SU-DHL-6 (cell line): Measurements from ENCODE around the gene MACF1.
"Not testable (repeated sequence)": the region's sequence is repeated elsewhere in the genome, so short reads cannot be mapped to it uniquely, and the experiment has no call there.

Source experiments
- H2AFZ ChIP-seq: fragments of 200-600 bp; sonication (generic); 2 replicates; pipeline ENCODE4 v1.6.1; 2014; ENCODE audit warnings: low read depth, mild to moderate bottlenecking, moderate library complexity, mixed read lengths, antibody characterized with exemption, low read length; ENCODE audit not compliant: severe bottlenecking
- H3F3A ChIP-seq: fragments of 200-600 bp; shearing (Covaris generic); 2 replicates; pipeline ENCODE4 v1.6.0; 2016; ENCODE audit warnings: antibody characterized with exemption, mild to moderate bottlenecking; ENCODE audit not compliant: insufficient read depth
- H3K27ac ChIP-seq: fragments of 200-600 bp; sonication (generic); 2 replicates; pipeline ENCODE4 v1.5.1; 2016; ENCODE audit warnings: low read depth, mild to moderate bottlenecking, low read length, moderate library complexity, mixed read lengths
- H3K27me3 ChIP-seq: fragments of 200-600 bp; sonication (generic), shearing (Covaris generic); 2 replicates; pipeline ENCODE4 v1.6.0; 2014; ENCODE audit warnings: mild to moderate bottlenecking, low read length
- H3K36me3 ChIP-seq: fragments of 200-600 bp; sonication (generic); 2 replicates; pipeline ENCODE4 v1.6.1; 2014; ENCODE audit warnings: mild to moderate bottlenecking, low read length, mixed read lengths
- H3K4me2 ChIP-seq: fragments of 300-600, 200-600 bp; shearing (Covaris generic), sonication (generic); 2 replicates; pipeline ENCODE4 v1.6.0; 2014; ENCODE audit warnings: low read length, low read depth, mild to moderate bottlenecking; ENCODE audit not compliant: poor library complexity, severe bottlenecking
- H3K4me3 ChIP-seq: fragments of 200-600 bp; sonication (generic); 2 replicates; pipeline ENCODE4 v1.5.1; 2014; ENCODE audit warnings: antibody characterized with exemption, low read length, mild to moderate bottlenecking, mixed read lengths; ENCODE audit not compliant: insufficient read depth, poor library complexity, severe bottlenecking
- H3K79me2 ChIP-seq: fragments of 200-600 bp; sonication (generic); 2 replicates; pipeline ENCODE4 v1.6.1; 2014; ENCODE audit warnings: mild to moderate bottlenecking, low read length, moderate library complexity; ENCODE audit not compliant: insufficient read depth
- H3K9ac ChIP-seq: fragments of 200-600 bp; sonication (generic); 2 replicates; pipeline ENCODE4 v1.7.0; 2014; ENCODE audit warnings: mild to moderate bottlenecking, low read length
- H3K9me2 ChIP-seq: fragments of 200-600 bp; sonication (generic); replicated peaks from 2 replicates; pipeline ENCODE4 v1.6.1; 2014; ENCODE audit warnings: low read length; ENCODE audit not compliant: insufficient read depth
- H3K9me3 ChIP-seq: fragments of 200-600 bp; sonication (generic); 2 replicates; pipeline ENCODE4 v1.6.1; 2014; ENCODE audit warnings: low read length, mixed read lengths; ENCODE audit not compliant: insufficient read depth
- H4K20me1 ChIP-seq: fragments of 200-600 bp; sonication (generic); 2 replicates; pipeline ENCODE4 v1.6.1; 2014; ENCODE audit warnings: low read depth, mild to moderate bottlenecking, antibody characterized with exemption, low read length, moderate library complexity, mixed read lengths
- EZH2phosphoT487 ChIP-seq: fragments of 200-600 bp; sonication (generic), shearing (Covaris generic); conservative IDR thresholded peaks from 2 replicates; pipeline ENCODE4 v1.6.1; 2018; ENCODE audit warnings: mild to moderate bottlenecking, antibody characterized with exemption, low read length, moderate library complexity, mixed read lengths
- TF ChIP-seq, protein P1 (sequence below): fragments of 200-600 bp; sonication (generic); IDR thresholded peaks from one replicate; pipeline ENCODE4 v1.5.1; 2017; ENCODE audit warnings: antibody characterized with exemption, mild to moderate bottlenecking, low read length, moderate library complexity; ENCODE audit not compliant: insufficient read depth, poor library complexity, severe bottlenecking

Gene MACF1

GRCh38 chr1:39508857-39509305, 304.4 kb downstream of the MACF1 start:
- Histone ChIP-seq H4K20me1 (no peaks in the 10 kb centered on the region), H3K9ac (no peak overlapping the region), H3K4me3 (no peak overlapping the region), H3K4me2 (peak overlapping the region; percentile 29), H3K36me3 (no peaks in the 10 kb centered on the region), H3K9me2 (no peaks in the 10 kb centered on the region), H3K27me3 (no peaks in the 10 kb centered on the region), H3K79me2 (no peaks in the 10 kb centered on the region), H3F3A (no peaks in the 10 kb centered on the region), H3K9me3 (no peaks in the 10 kb centered on the region), H2AFZ (no peak overlapping the region), H3K27ac (no peak overlapping the region)
- TF ChIP-seq, protein P1, sequence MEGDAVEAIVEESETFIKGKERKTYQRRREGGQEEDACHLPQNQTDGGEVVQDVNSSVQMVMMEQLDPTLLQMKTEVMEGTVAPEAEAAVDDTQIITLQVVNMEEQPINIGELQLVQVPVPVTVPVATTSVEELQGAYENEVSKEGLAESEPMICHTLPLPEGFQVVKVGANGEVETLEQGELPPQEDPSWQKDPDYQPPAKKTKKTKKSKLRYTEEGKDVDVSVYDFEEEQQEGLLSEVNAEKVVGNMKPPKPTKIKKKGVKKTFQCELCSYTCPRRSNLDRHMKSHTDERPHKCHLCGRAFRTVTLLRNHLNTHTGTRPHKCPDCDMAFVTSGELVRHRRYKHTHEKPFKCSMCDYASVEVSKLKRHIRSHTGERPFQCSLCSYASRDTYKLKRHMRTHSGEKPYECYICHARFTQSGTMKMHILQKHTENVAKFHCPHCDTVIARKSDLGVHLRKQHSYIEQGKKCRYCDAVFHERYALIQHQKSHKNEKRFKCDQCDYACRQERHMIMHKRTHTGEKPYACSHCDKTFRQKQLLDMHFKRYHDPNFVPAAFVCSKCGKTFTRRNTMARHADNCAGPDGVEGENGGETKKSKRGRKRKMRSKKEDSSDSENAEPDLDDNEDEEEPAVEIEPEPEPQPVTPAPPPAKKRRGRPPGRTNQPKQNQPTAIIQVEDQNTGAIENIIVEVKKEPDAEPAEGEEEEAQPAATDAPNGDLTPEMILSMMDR = no peak
- no peak for TF ChIP-seq EZH2phosphoT487

- no peak overlapping the region for H2AFZ ChIP-seq
Observed at GRCh38 chr1:39509360-39510009, 305.0 kb downstream of the MACF1 start.

GRCh38 chr1:39510570-39511186, 306.2 kb downstream of the MACF1 start:
- not testable (repeated sequence) for H3F3A ChIP-seq, H4K20me1 ChIP-seq, H3K27ac ChIP-seq

More at GRCh38 chr1:39509360-39510009, 305.0 kb downstream of the MACF1 start:
- Histone ChIP-seq H3K9me3 (no peaks in the 10 kb centered on the region), H3K4me2 (peak overlapping the region; percentile 29), H4K20me1 (no peaks in the 10 kb centered on the region), H3K9me2 (no peaks in the 10 kb centered on the region), H3K27me3 (no peaks in the 10 kb centered on the region), H3F3A (no peaks in the 10 kb centered on the region), H3K36me3 (no peaks in the 10 kb centered on the region), H3K4me3 (no peak overlapping the region), H3K79me2 (no peaks in the 10 kb centered on the region), H3K27ac (no peak overlapping the region), H3K9ac (no peak overlapping the region)
- TF ChIP-seq, protein P1 = no peak
- no peak for TF ChIP-seq EZH2phosphoT487

GRCh38 chr1:39511477-39511876, 307.0 kb downstream of the MACF1 start:
- not testable (repeated sequence) for H3K4me3 ChIP-seq

More at GRCh38 chr1:39510570-39511186, 306.2 kb downstream of the MACF1 start:
- H3K27me3 ChIP-seq, H3K9me2 ChIP-seq, H3K4me2 ChIP-seq, H3K9me3 ChIP-seq, H3K9ac ChIP-seq, H3K4me3 ChIP-seq, H2AFZ ChIP-seq, H3K79me2 ChIP-seq, H3K36me3 ChIP-seq: not testable (repeated sequence)

DNA sequence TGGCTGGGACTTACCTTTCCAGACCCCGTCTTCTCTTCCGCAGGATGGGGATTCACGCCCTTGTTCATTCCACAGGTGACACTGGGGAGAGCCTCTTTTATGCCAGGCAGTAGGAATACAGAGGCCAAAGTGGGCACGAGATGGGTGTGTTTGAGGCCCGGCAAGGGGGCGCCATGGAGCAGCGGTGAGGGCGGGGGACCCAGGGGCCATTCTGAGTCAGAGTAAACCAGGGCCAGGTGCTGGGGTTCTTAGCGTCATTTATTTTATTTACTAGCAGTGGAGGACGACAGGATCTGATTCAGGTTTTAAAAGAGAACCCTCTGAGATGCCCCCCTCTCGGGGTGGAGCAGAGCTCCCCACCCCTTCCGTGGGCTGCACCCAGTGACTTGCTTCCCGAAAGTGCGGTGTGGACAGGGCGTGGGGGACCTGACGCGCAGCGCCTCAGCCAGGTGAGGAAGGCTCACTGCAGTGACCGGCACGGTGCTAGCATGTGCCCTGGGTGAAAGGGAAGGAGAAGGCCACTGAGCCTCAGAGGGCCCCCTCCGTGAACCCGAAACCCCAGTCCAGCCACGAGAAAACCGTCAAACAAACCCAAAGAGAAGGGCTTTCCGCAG, 307.8 kb downstream of the MACF1 start:
- H3K36me3 ChIP-seq, H3K27me3 ChIP-seq, H3K4me3 ChIP-seq, H4K20me1 ChIP-seq, H3K4me2 ChIP-seq, H3K9me3 ChIP-seq, H3K79me2 ChIP-seq, H2AFZ ChIP-seq, H3F3A ChIP-seq, H3K27ac ChIP-seq, H3K9ac ChIP-seq, H3K9me2 ChIP-seq: not testable (repeated sequence)

More at GRCh38 chr1:39511477-39511876, 307.0 kb downstream of the MACF1 start:
- not testable (repeated sequence) for H3K9me2 ChIP-seq, H3F3A ChIP-seq, H3K4me2 ChIP-seq, H3K27me3 ChIP-seq, H3K27ac ChIP-seq, H4K20me1 ChIP-seq, H3K36me3 ChIP-seq, H2AFZ ChIP-seq, H3K79me2 ChIP-seq, H3K9me3 ChIP-seq, H3K9ac ChIP-seq

DNA sequence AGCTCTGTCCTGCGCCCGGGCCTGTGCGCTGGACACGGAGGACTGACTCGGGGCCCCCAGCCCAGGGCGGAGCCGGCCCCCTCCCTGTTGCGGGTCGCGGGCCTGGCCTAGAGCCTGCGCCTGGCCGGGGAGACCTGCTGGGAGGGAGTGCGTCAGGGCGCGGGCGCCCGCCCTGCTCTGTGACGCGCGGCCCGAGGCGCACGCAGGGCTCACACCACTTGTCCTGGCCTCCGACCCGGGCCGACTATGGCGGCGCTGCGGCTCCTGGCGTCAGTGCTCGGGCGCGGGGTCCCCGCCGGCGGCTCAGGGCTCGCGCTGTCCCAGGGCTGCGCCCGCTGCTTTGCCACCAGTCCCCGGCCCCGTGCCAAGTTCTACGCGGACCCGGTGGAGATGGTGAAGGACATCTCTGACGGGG, 310.2 kb downstream of the MACF1 start:
- H3F3A ChIP-seq, H3K9me2 ChIP-seq, H3K9ac ChIP-seq, H3K27me3 ChIP-seq, H4K20me1 ChIP-seq, H3K79me2 ChIP-seq, H3K4me3 ChIP-seq, H3K9me3 ChIP-seq, H3K36me3 ChIP-seq, H2AFZ ChIP-seq, H3K27ac ChIP-seq, H3K4me2 ChIP-seq: not testable (repeated sequence)
